GM12892 (cell line): ENCODE data around the gene DHRSX.

Experiments
- POLR2A ChIP-seq: IDR thresholded peaks from 2 replicates; pipeline ENCODE4 v1.6.1; 2011; ENCODE audit warnings: low read depth, low read length, control low read depth
- POLR2AphosphoS5 ChIP-seq: IDR thresholded peaks from 2 replicates; pipeline ENCODE4 v1.6.1; 2011; ENCODE audit warnings: low read depth, low read length, control low read depth

DNA sequence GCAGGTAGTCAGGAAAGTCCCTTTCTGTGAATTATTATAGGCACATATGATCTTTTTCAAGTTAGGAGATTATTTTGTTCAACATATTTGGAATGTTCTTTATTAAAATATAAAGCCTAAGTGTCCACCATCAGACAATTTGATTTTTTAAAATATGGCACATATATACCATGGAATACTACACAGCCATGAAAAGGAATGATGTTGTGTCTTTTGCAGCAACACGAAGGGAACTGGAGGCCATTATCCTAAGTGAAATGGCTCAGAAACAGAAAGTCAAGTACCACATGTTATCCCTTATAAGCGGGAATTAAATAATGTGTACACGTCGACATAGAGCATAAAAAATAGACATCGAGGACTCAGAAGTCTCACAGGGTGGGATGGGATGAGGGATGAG lies 73.0 kb downstream of the DHRSX start:
- TF ChIP-seq POLR2AphosphoS5 = no peak
- TF ChIP-seq POLR2A = no peak
